HG03064 (cell line): ENCODE measurements around the gene P2RY8.
"Not testable (repeated sequence)": the region's sequence is repeated elsewhere in the genome, so short reads cannot be mapped to it uniquely, and the experiment has no call there.

Experiments used
- ATAC-seq: cut with Tn5 transposase; IDR thresholded peaks from one replicate; pipeline ENCODE4 v1.9.1; 2021; ENCODE audit warnings: low read depth; ENCODE audit not compliant: unreplicated experiment

The P2RY8 gene

GRCh38 chrX:1466232-1466661, 70.7 kb downstream of the P2RY8 start:
- no peak for ATAC-seq

- ATAC-seq, result no peak
Measured at GRCh38 chrX:1465286-1466231, 71.4 kb downstream of the P2RY8 start.

GRCh38 chrX:1464971-1465285, 72.1 kb downstream of the P2RY8 start:
- no peak for ATAC-seq

GRCh38 chrX:1464041-1464970, 72.7 kb downstream of the P2RY8 start:
- no peak for ATAC-seq

GRCh38 chrX:1463581-1463980, 73.4 kb downstream of the P2RY8 start:
- ATAC-seq, result no peak

GRCh38 chrX:1462596-1463251, 74.3 kb downstream of the P2RY8 start:
- ATAC-seq, result no peak

GRCh38 chrX:1462110-1462509, 74.9 kb downstream of the P2RY8 start:
- ATAC-seq, result no peak

- no peak for ATAC-seq
Measured at GRCh38 chrX:1455948-1456280, 81.1 kb downstream of the P2RY8 start.

- ATAC-seq, result peak; percentile 46
Measured at GRCh38 chrX:1453951-1454785, 82.8 kb downstream of the P2RY8 start.

- peak; percentile 41 for ATAC-seq
Measured at GRCh38 chrX:1453395-1453783, 83.6 kb downstream of the P2RY8 start.

GRCh38 chrX:1452516-1453394, 84.2 kb downstream of the P2RY8 start, which contains the start of gene ASMTL:
TSS of gene ASMTL (minus strand) at chrX:1452909. CDS start at chrX:1452840, 69 bp downstream.
- peak; percentile 50 for ATAC-seq

GRCh38 chrX:1451661-1452515, 85.1 kb downstream of the P2RY8 start:
- ATAC-seq, result no peak

- no peak for ATAC-seq
Measured at GRCh38 chrX:1451251-1451660, 85.7 kb downstream of the P2RY8 start.

GRCh38 chrX:1450361-1451161, 86.4 kb downstream of the P2RY8 start:
- no peak for ATAC-seq

GRCh38 chrX:1449823-1450149, 87.2 kb downstream of the P2RY8 start:
- ATAC-seq, result no peak

- no peak for ATAC-seq
Measured at GRCh38 chrX:1449036-1449822, 87.8 kb downstream of the P2RY8 start.

- not testable (repeated sequence) for ATAC-seq
Measured at GRCh38 chrX:1448573-1449001, 88.4 kb downstream of the P2RY8 start.
